Testis (tissue), 3 donors: ENCODE results near the gene TTF2. TPM values are rescaled to one million over a fixed set of nuclear protein-coding genes. Genes with fewer than 3 reads are reported as not detected.

Experiments used
- DNase-seq: peaks from one replicate; pipeline ENCODE4 v3.0.0-alpha.2; 2019
- H3K27ac ChIP-seq, 2 donors: fragments of 200-600 bp; sonication (generic); one replicate each; pipeline ENCODE4 v1.5.1; 2019
- H3K27me3 ChIP-seq: fragments of 200-600 bp; sonication (generic); one replicate; pipeline ENCODE4 v1.5.1; 2019
- H3K36me3 ChIP-seq: fragments of 200-600 bp; sonication (generic); one replicate; pipeline ENCODE4 v1.5.1; 2017; ENCODE audit warnings: low read depth; ENCODE audit errors: missing control alignments
- H3K4me1 ChIP-seq: fragments of 200-600 bp; sonication (generic); one replicate; pipeline ENCODE4 v1.5.1; 2019
- H3K4me3 ChIP-seq, 2 donors: fragments of 200-600 bp; sonication (generic); one replicate each; pipeline ENCODE4 v1.5.1; 2017 to 2019
- H3K9me3 ChIP-seq: fragments of 200-600 bp; sonication (generic); one replicate; pipeline ENCODE4 v1.5.1; 2017
- POLR2A ChIP-seq: fragments of 450-650 bp; IDR thresholded peaks from one replicate; pipeline ENCODE4 v1.6.1; 2017; ENCODE audit warnings: antibody characterized with exemption, mild to moderate bottlenecking, moderate library complexity
- WGBS, 2 donors: methylation state at CpG; one replicate each; pipeline ENCODE4 v1.1.5; 2018; 5-methylcytosine and 5-hydroxymethylcytosine counted together
- intact Hi-C: fragments of 100-400 bp; cut with DNase I; formaldehyde crosslinking; loops from one replicate; pipeline ENCODE4 v1.15.1; 2023; ENCODE audit warnings: low total_unique reads
- polyA plus RNA-seq: library from polyadenylated mRNA; stranded (reverse); fragments of 350-450 nt; fragmentation: Illumina TruSeq; extraction: RNeasy Lipid Tissue Mini Kit (QIAGEN cat#74804); gene quantifications from one replicate; pipeline ENCODE4 v1.2.3, GENCODE V29; 2014; ENCODE audit warnings: low read depth, low replicate concordance; ENCODE audit not compliant: insufficient read depth
- total RNA-seq, 2 donors: library from RNA; depleted of rRNA; stranded (reverse); fragments of >200 nt; gene quantifications; one replicate each; pipeline ENCODE4 v1.2.3, GENCODE V29; 2016
- TF ChIP-seq, protein P1 (sequence below), 3 experiments: fragments of 450-650 bp in 2 of 3; fragments of 200-600 bp in 1 of 3; sonication (generic) in 1 of 3; IDR thresholded peaks; one replicate each; pipeline ENCODE4 v1.5.1; 2016 to 2019; ENCODE audit warnings: antibody characterized with exemption in 3 of 3, mild to moderate bottlenecking in 2 of 3, moderate library complexity in 1 of 3

TTF2 gene
- total and polyA plus RNA-seq, 3 donors from 2014 or later, result 20.2 to 26.5 (median 20.8) TPM

- no peak for DNase-seq
- no peak overlapping the region for H3K4me3 ChIP-seq
- TF ChIP-seq, protein P1, sequence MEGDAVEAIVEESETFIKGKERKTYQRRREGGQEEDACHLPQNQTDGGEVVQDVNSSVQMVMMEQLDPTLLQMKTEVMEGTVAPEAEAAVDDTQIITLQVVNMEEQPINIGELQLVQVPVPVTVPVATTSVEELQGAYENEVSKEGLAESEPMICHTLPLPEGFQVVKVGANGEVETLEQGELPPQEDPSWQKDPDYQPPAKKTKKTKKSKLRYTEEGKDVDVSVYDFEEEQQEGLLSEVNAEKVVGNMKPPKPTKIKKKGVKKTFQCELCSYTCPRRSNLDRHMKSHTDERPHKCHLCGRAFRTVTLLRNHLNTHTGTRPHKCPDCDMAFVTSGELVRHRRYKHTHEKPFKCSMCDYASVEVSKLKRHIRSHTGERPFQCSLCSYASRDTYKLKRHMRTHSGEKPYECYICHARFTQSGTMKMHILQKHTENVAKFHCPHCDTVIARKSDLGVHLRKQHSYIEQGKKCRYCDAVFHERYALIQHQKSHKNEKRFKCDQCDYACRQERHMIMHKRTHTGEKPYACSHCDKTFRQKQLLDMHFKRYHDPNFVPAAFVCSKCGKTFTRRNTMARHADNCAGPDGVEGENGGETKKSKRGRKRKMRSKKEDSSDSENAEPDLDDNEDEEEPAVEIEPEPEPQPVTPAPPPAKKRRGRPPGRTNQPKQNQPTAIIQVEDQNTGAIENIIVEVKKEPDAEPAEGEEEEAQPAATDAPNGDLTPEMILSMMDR (IDR thresholded peaks at IDR 0.05), result no peak
- no peak overlapping the region for H3K27ac ChIP-seq
- intact Hi-C loops, result no loop called here
- WGBS, 2 donors, result 70 to 73% methylated on average over 4 of the region's 4 CpGs
- no peaks in the 10 kb centered on the region for H3K9me3 ChIP-seq
- H3K27me3 ChIP-seq, result no peaks in the 10 kb centered on the region
- no peaks in the 10 kb centered on the region for H3K36me3 ChIP-seq
- peaks cover 3% of the 10 kb centered on the region for H3K4me1 ChIP-seq
These were observed 13.3 kb upstream of the TTF2 start for GRCh38 chr1:117046781-117047180.

DNA sequence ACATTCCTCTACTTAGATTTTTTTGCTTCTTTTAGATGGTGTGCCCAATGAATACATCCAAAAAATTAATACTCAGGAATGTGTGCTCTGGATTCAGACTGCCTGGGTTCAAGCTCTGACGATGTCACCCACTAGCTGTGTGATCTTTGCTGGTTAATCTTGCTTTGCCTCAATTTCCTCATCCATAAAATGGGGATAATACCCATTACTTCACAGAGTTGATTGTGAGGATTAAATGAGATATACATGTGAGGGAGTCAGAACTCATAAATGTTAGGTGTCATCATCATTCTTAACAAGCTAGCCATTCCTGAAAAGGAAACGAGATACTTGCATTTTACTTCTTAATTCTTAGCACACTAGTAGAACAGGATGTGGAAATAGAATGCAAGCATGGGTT, 12.9 kb upstream of the TTF2 start:
- no peak overlapping the region for H3K27ac ChIP-seq
- no peak overlapping the region for H3K4me3 ChIP-seq
- no peaks in the 10 kb centered on the region for H3K9me3 ChIP-seq
- H3K4me1 ChIP-seq, result peaks cover 3% of the 10 kb centered on the region
- H3K36me3 ChIP-seq, result no peaks in the 10 kb centered on the region
- DNase-seq, result no peak
- TF ChIP-seq POLR2A, result no peak
- TF ChIP-seq, protein P1 (IDR thresholded peaks at IDR 0.05), result no peak
- 88% methylated on average over 2 of the region's 2 CpGs for WGBS, 2 donors
- intact Hi-C loops, result no loop called here
- no peaks in the 10 kb centered on the region for H3K27me3 ChIP-seq

GRCh38 chr1:117049857-117050256, 10.3 kb upstream of the TTF2 start:
- 81 to 91% methylated on average over 5 of the region's 5 CpGs for WGBS, 2 donors
- Histone ChIP-seq H3K27ac (no peak overlapping the region), H3K36me3 (no peaks in the 10 kb centered on the region), H3K4me3 (no peak overlapping the region), H3K27me3 (no peaks in the 10 kb centered on the region), H3K4me1 (peaks cover 3% of the 10 kb centered on the region), H3K9me3 (no peaks in the 10 kb centered on the region)
- no peak for DNase-seq
- TF ChIP-seq POLR2A, result no peak
- TF ChIP-seq, protein P1 (IDR thresholded peaks at IDR 0.05), result no peak
- intact Hi-C loops, result loop anchor here (10.0 kb wide), 1 partner anchor 315 kb away; no protein-coding TSS in a partner anchor

DNA sequence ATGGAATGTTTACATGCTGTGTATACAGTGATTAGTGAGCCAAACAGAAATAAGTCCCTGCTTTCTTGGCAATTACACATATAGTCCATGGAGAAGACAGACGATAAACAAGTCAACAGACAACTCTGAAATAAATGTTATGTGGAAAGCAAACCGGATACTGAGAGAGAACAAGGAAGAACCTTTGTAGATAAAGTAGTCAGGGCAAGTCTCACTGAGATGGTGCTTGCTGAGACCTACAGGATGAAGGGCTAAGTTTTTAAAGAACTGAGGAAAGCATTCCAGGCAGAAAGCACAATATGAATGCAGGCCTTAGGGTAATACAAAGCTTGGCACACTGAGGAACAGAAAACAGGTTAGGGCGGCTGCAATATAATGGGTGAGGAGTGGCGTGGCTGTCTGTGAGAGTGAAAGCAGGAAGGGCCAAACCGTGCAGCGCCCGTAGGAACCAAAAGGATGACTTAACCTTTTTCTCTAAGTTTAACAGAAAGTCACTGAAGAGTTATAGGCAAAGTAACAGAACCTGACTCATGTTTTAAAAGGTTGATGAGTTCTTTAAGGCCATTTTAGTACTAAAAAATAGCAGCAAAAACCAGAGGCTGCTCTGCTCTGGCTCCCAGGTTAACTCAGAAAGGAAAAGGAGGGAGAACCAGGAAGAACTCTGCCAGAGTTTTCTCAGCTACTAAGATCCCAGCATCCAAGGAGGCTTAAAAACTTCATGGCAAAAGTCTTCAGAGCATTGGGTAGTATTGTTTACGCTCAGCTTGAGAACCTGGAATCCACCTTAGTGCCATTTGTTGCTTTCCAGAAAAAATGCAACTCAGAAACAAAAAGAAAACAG, 8.7 kb upstream of the TTF2 start:
- intact Hi-C loops, result loop anchor here (10.0 kb wide), 1 partner anchor 317 kb away; no protein-coding TSS in a partner anchor
- no peak for DNase-seq
- H3K27ac ChIP-seq, result no peak overlapping the region
- 62 to 66% methylated on average over 8 of the region's 8 CpGs for WGBS, 2 donors
- no peak overlapping the region for H3K4me3 ChIP-seq
- no peaks in the 10 kb centered on the region for H3K9me3 ChIP-seq
- no peaks in the 10 kb centered on the region for H3K27me3 ChIP-seq
- no peaks in the 10 kb centered on the region for H3K36me3 ChIP-seq
- no peak for TF ChIP-seq POLR2A
- TF ChIP-seq, protein P1 (IDR thresholded peaks at IDR 0.05), result no peak
- H3K4me1 ChIP-seq, result peaks cover 3% of the 10 kb centered on the region

DNA sequence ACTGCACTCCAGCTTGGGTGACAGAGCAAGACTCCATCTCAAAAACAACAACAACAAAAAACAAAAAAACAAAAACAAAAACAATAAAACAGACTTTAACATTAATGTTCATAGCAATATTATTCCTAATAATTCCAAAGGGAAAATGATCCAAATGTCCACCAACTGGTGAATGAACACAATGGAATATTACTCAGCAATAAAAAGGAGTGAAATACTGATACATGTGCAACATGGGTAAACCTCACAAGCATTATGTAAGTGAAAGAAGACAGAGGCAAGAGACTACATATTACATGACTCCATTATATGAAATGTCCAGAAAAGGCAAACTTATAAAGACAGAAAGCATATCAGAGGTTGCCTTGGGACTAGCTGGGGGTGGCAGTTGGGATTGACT, 6.1 kb upstream of the TTF2 start:
- no peak for DNase-seq
- no peak overlapping the region for H3K27ac ChIP-seq
- no peaks in the 10 kb centered on the region for H3K27me3 ChIP-seq
- H3K4me3 ChIP-seq, result no peak overlapping the region
- TF ChIP-seq POLR2A, result no peak
- TF ChIP-seq, protein P1 (IDR thresholded peaks at IDR 0.05), result no peak
- no peaks in the 10 kb centered on the region for H3K36me3 ChIP-seq
- peaks cover 3% of the 10 kb centered on the region for H3K4me1 ChIP-seq
- intact Hi-C loops, result loop anchor here (10.0 kb wide), 1 partner anchor 319 kb away; no protein-coding TSS in a partner anchor
- no peaks in the 10 kb centered on the region for H3K9me3 ChIP-seq
